Effector memory CD4-positive, alpha-beta T cell (primary cell): ENCODE measurements around the gene POLR1F.

Experiments
- DNase-seq, 3 donors: peaks; one replicate each; pipeline ENCODE4 v3.0.0-alpha.2; 2020
- H3K27ac ChIP-seq: 2 replicates; pipeline ENCODE4 v1.7.0; 2013; ENCODE audit warnings: mild to moderate bottlenecking, low read length, moderate library complexity; ENCODE audit not compliant: insufficient read depth, poor library complexity, severe bottlenecking
- H3K27me3 ChIP-seq: replicated peaks from 2 replicates; pipeline ENCODE4 v1.7.0; 2013; ENCODE audit warnings: mild to moderate bottlenecking, low read length; ENCODE audit not compliant: insufficient read depth, control insufficient read depth, poor library complexity, severe bottlenecking
- H3K36me3 ChIP-seq: 2 replicates; pipeline ENCODE4 v1.7.0; 2013; ENCODE audit warnings: mild to moderate bottlenecking, low read length, moderate library complexity; ENCODE audit not compliant: control insufficient read depth, insufficient read depth
- H3K4me1 ChIP-seq: 2 replicates; pipeline ENCODE4 v1.7.0; 2013; ENCODE audit warnings: low read length, mild to moderate bottlenecking; ENCODE audit not compliant: control insufficient read depth, insufficient read depth, poor library complexity, severe bottlenecking
- H3K4me3 ChIP-seq: 2 replicates; pipeline ENCODE4 v1.7.0; 2013; ENCODE audit warnings: low read length, low read depth, mild to moderate bottlenecking; ENCODE audit not compliant: insufficient read depth, poor library complexity, severe bottlenecking
- H3K9me3 ChIP-seq: 2 replicates; pipeline ENCODE4 v1.7.0; 2013; ENCODE audit warnings: mild to moderate bottlenecking, low read length, moderate library complexity; ENCODE audit not compliant: control insufficient read depth

The POLR1F gene

DNA sequence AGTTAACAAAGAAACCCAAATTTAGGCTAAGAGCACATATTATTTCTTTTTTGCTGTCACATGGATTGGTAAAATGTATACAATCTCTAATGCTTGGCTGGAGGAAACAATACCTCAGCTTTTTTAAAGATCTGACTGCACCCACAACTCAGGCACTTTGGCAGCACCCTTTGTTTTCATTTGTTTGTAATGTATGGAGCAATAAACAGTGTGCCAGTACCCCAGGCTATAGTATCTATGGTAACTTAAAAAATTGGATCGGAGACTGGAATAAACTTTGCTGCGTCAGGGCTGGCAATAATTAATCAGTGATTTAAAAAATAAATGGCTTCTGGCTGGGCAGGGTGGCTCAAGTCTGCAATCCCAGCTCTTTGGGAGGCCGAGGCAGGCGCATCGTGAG, 27.2 kb downstream of the POLR1F start:
- H3K4me1 ChIP-seq: no peaks in the 10 kb centered on the region
- DNase-seq: no peak
- H3K4me3 ChIP-seq: no peak overlapping the region
- H3K27me3 ChIP-seq: no peaks in the 10 kb centered on the region
- H3K9me3 ChIP-seq: no peaks in the 10 kb centered on the region
- H3K36me3 ChIP-seq: no peaks in the 10 kb centered on the region
- H3K27ac ChIP-seq: no peak overlapping the region

DNA sequence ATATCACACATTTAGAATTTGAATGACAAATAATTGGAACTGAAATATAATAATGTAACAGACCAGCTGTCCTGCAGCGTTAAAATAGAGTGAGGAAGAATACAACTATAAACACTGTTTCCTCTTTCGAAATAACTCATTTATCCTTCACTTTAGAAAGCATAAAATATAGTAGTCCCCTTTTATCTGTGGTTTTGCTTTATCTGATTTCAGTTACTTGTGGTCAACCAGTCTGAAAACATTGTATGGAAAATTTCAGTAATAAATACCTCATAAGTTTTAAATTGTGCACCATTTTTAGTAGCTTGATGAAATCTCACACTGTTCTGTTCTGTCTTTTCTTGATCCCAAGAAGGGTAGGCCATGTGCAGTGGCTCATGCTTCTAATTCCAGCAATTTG, 31.7 kb downstream of the POLR1F start:
- no peak for DNase-seq
- H3K4me1 ChIP-seq: no peaks in the 10 kb centered on the region
- no peak overlapping the region for H3K27ac ChIP-seq
- no peaks in the 10 kb centered on the region for H3K27me3 ChIP-seq
- no peaks in the 10 kb centered on the region for H3K36me3 ChIP-seq
- no peak overlapping the region for H3K4me3 ChIP-seq
- H3K9me3 ChIP-seq: no peaks in the 10 kb centered on the region

DNA sequence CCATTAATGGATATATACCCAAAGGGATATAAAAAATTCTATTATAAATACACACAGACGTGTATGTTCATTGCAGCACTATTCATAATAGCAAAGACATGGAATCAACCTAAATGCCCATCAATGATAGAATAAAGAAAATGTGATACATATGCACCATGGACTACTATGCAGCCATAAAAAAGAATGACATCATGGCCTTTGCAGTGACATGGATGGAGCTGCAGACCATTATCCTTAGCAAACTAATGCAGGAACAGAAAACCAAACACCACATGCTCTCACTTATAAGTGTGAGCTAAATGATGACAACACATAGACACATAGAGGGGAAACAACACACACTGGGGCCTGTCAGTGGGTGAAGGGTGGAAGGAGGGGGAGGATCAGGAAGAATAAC, 33.0 kb downstream of the POLR1F start:
- no peak for DNase-seq
- H3K4me1 ChIP-seq: no peaks in the 10 kb centered on the region
- no peak overlapping the region for H3K4me3 ChIP-seq

DNA sequence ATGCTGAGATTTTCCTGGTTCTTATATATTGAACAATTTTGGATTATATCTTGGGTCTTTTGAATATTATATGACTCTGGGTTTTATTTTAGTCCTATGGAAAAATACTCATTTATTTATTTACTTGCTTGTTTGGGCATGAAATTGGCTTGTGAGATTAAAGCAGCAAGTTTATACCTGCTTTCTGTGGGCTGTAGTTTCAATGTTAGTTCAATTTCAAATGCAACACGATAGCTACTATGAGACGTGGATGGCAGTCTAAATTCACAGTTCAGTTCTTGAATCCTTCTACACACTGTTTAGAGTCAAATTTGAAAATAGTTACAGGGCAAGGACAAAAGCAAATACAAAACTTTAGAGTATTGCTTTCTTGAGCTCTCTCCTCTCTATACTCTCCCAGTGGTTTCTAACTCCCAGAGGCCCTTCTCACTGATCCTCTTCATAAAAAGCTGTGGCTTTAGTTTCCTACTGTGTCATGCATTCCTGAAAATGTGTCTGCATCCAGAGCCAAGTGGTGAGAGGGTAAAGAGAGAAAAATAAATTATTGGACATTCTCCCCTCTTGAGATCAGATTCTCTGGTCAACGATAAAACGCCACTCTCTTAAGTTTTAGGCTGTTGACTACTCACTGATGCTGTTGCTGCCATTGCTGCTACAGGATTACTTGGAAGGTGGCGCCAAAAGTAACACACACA, 34.4 kb downstream of the POLR1F start:
- Histone ChIP-seq H3K9me3 (no peaks in the 10 kb centered on the region), H3K27ac (no peak overlapping the region), H3K4me3 (no peak overlapping the region), H3K36me3 (no peaks in the 10 kb centered on the region), H3K4me1 (no peaks in the 10 kb centered on the region), H3K27me3 (no peaks in the 10 kb centered on the region)
- no peak for DNase-seq

More for the DNA sequence above, 33.0 kb downstream of the POLR1F start:
- Histone ChIP-seq H3K27me3 (no peaks in the 10 kb centered on the region), H3K27ac (no peak overlapping the region), H3K36me3 (no peaks in the 10 kb centered on the region), H3K9me3 (no peaks in the 10 kb centered on the region)

DNA sequence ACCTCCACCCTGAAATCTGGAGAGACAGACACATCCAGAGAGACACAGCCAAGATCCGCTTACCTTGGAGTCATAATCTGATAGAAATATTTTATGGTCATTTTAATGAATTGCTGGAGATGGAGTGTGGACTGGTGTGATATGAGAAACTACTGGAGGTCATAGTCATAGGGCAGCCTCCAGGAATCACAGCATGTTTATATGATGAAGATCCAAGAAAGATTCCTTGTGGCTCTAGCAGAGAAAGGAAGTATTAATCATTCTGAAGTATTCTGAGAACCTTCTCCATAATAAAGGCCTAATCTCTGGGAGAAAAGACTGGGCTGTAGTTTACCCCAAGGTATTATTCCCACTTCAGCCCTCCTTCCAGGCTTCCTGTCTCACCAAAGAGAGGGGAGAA, 38.0 kb downstream of the POLR1F start:
- DNase-seq: no peak
- H3K36me3 ChIP-seq: no peaks in the 10 kb centered on the region

DNA sequence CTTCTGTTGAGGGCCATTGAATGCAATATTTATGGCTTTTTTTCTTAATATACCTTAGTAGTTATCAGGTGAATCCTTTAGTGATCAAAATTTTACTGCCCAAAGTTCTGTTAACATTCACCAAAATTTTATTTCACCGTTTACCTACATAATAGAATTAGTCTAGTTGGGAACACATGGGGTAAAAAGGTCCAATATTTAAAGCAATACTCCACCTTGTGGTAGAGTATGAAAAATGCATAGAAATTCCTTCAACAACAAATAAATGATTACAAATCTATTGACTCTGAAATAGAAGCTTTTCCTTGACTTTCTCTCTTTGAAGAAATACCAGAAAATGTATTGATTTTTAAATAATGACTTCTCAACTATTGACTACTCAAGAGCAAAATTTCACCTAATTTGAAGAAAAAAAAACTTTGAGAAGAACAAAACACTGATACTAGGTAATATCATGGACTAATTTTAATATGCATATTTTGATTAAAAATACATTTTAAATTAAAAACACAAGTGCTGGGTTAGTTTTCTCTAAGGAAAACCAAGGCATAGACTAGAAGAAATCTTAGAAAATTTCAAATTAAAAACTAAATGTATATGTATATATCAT, 43.3 kb downstream of the POLR1F start:
- no peak overlapping the region for H3K27ac ChIP-seq
- no peak overlapping the region for H3K4me3 ChIP-seq
- H3K36me3 ChIP-seq: no peaks in the 10 kb centered on the region
- H3K9me3 ChIP-seq: no peaks in the 10 kb centered on the region
- no peaks in the 10 kb centered on the region for H3K27me3 ChIP-seq
- no peaks in the 10 kb centered on the region for H3K4me1 ChIP-seq
- no peak for DNase-seq

More for the DNA sequence above, 38.0 kb downstream of the POLR1F start:
- H3K4me3 ChIP-seq: no peak overlapping the region
- no peaks in the 10 kb centered on the region for H3K4me1 ChIP-seq
- no peak overlapping the region for H3K27ac ChIP-seq
- H3K27me3 ChIP-seq: no peaks in the 10 kb centered on the region
- H3K9me3 ChIP-seq: no peaks in the 10 kb centered on the region

DNA sequence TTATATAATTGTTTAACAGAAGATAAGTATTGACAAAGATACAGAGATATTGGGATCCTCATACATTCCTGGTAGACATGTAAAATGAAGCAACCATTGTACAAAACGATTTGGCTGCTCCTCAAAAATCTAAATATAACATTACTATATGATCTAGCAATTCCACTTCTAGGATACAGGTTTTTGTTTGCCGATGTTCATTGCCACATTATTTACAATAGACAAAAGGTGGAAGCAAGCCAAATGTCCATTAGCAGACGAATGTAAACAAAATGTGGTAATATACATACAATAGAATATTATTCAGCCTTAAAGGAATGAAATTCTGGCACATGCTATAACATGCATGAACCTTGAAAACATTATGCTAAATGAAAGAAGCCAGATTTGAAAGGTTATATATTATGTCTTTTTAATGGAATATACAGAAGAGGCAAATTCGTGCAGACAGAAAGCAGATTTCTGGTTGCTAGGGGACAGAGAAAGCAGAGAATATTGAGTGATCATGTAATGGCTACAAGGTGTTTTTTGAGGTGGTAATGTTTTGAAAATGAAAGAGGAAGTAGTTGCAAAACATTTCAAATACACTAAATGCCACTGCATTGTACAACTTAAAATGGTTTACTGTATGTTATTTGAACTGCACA, 44.9 kb downstream of the POLR1F start:
- H3K27ac ChIP-seq: no peak overlapping the region
- H3K4me3 ChIP-seq: no peak overlapping the region
- no peak for DNase-seq
- H3K27me3 ChIP-seq: no peaks in the 10 kb centered on the region
- no peaks in the 10 kb centered on the region for H3K4me1 ChIP-seq
- H3K36me3 ChIP-seq: no peaks in the 10 kb centered on the region
- no peaks in the 10 kb centered on the region for H3K9me3 ChIP-seq

DNA sequence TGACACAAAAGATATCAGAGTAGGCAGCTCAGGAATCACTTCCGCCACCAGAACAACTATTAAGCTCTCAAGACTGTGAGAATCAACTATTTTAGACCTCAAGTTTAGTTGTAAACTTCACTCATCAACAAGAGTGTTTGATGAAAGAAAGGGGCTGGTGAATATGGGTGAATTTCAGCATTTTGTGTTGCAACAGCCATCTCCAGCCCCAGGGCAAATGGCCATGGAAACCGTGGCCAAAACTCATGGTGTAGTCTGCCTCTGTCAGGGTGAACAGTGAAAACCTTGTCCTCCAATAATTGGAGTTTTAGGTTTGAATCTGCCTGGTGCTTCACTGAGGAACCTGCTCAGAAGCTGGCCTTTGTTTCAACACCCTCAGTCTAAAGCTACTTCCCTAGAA, 60.0 kb downstream of the POLR1F start:
- Histone ChIP-seq H3K4me3 (no peak overlapping the region), H3K27me3 (no peaks in the 10 kb centered on the region), H3K36me3 (no peaks in the 10 kb centered on the region), H3K4me1 (no peaks in the 10 kb centered on the region), H3K9me3 (no peaks in the 10 kb centered on the region), H3K27ac (no peak overlapping the region)
- DNase-seq: no peak
